ENCODE measurements around the gene TMEM248.
"Not testable (repeated sequence)": the region's sequence is repeated elsewhere in the genome, so short reads cannot be mapped to it uniquely, and the experiment has no call there.

TMEM248 gene, protein sequence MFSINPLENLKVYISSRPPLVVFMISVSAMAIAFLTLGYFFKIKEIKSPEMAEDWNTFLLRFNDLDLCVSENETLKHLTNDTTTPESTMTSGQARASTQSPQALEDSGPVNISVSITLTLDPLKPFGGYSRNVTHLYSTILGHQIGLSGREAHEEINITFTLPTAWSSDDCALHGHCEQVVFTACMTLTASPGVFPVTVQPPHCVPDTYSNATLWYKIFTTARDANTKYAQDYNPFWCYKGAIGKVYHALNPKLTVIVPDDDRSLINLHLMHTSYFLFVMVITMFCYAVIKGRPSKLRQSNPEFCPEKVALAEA

DNA sequence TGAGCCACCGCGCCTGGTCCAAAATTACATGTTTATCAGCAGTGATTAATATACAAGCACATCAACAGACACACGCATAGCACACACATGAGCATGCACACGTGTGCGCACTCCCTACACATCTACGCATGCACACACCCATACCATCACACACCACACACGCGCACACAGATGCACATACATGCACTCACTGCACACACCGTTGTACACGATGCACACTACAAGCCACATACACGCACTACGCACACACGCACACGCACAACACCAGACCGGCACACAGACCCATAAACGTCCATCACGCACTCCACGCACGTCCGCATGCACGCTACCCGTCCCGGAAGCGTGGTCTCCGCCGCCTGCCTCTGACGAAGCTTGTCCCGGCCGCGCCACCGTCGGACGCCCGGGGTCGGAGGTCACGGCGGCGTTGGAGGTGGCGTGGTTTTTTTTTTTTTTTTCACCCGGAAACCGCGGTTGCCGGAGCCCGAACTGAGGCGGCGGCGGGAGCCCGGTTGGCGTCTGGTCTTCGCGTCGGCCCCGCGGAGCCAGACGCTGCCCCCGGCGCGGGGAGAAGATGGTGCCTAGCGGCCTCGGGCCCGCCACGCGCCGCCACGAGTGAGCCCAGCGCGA lies at the start of gene TMEM248:
Gene TMEM248 (plus strand): TSS at position 457 of the 627 bp plus-strand sequence. CDS start 20,641 bp downstream, outside the sequence.
- DNase-seq (peak; percentile 93), ATAC-seq (peak; percentile 94)
- H3K4me3 Mint-ChIP-seq = peak within 1 kb of the TSS; percentile 99
- H3K27ac Mint-ChIP-seq = peak within 1 kb of the TSS; percentile 99
- H3K9me3 Mint-ChIP-seq = no peaks in the 10 kb centered on the region
- H3K36me3 Mint-ChIP-seq (ENCODE audit: low read depth) = peaks cover 28% of the 10 kb centered on the region
- peaks cover 42% of the 10 kb centered on the region for H3K4me1 Mint-ChIP-seq
- H3K27me3 Mint-ChIP-seq = peaks cover 4% of the 10 kb centered on the region

DNA sequence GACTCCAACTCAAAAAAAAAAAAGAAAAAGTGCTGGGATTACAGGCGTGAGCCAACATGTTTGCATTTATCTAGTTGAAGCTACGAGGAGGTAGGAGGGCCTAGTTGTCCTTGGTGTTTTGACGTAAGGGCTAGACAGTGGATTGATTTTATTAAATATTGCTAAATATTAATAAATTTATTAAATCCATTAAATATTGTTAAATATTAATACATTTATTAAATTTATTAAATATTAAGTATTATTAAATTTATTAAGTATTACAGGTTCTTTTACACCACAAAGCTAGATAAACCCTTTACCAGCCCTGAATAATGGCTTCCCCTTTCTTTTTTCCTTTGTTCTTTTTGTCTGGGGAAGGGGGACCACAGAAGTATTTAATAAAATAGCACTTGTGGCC lies 47.5 kb upstream of the TMEM248 start:
- Mint-ChIP-seq H3K4me3 (no peak overlapping the region), H3K27me3 (no peaks in the 10 kb centered on the region), H3K27ac (no peak overlapping the region), H3K36me3 (ENCODE audit: low read depth) (no peaks in the 10 kb centered on the region), H3K9me3 (no peaks in the 10 kb centered on the region), H3K4me1 (peaks cover 24% of the 10 kb centered on the region)
- no peak for DNase-seq
- no peak for ATAC-seq

DNA sequence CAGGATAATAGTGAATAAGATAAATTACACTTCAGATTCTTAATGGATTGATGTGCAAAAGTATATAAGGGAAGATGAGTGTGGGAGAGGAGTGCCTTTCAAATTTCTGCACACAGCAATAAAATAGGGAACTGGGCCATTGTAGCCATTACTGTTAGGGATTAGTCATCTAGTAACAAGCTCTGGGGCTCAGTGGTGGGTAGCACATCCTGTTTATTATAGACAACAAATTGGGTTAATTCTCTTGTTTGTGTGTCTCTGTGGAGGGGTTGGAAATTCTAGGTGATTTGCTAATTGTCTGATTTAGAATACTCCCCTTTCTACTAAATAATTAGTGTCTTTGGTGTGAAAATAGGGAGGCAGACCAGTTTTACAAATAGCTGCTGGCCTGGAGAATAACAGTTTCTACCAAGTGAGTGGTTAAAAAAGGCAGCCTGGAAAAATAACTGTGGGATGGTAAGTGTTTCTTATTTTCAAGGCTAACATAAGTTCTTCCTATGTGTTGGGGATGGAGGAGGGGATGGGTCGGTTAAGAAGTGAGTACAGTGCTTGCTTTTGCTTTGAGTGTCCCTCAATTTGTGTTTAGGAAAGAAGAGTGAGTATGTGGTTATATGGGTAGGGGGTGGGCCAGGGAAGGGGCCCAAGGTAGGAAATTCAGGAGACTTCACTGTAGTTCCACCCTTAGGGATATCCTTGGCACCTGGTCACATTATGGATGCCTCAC lies 43.3 kb upstream of the TMEM248 start:
- H3K4me3 Mint-ChIP-seq = no peak overlapping the region
- H3K9me3 Mint-ChIP-seq = no peaks in the 10 kb centered on the region
- H3K27me3 Mint-ChIP-seq = no peaks in the 10 kb centered on the region
- DNase-seq (no peak), ATAC-seq (no peak)
- peak overlapping the region; percentile 20 for H3K27ac Mint-ChIP-seq
- peaks cover 7% of the 10 kb centered on the region for H3K4me1 Mint-ChIP-seq
- no peaks in the 10 kb centered on the region for H3K36me3 Mint-ChIP-seq (ENCODE audit: low read depth)

DNA sequence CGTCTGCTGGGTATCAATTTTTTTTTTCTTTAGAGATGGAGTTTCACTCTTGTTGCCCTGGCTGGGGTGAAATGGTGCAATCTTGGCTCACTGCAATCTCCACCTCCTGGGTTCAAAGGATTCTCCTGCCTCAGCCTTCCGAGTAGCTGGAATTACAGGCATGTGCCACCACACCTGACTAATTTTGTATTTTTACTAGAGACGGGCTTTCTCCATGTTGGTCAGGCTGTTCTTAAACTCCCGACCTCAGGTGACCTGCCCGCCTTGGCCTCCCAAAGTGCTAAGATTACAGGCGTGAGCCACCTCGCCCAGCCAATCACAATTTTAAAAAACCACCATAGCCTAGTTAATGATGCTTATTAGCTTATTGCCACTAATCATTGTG lies 42.7 kb upstream of the TMEM248 start:
- not testable (repeated sequence) for DNase-seq; H3K27ac Mint-ChIP-seq; H3K36me3 Mint-ChIP-seq (ENCODE audit: low read depth); H3K27me3 Mint-ChIP-seq; H3K9me3 Mint-ChIP-seq; H3K4me1 Mint-ChIP-seq; H3K4me3 Mint-ChIP-seq; ATAC-seq

DNA sequence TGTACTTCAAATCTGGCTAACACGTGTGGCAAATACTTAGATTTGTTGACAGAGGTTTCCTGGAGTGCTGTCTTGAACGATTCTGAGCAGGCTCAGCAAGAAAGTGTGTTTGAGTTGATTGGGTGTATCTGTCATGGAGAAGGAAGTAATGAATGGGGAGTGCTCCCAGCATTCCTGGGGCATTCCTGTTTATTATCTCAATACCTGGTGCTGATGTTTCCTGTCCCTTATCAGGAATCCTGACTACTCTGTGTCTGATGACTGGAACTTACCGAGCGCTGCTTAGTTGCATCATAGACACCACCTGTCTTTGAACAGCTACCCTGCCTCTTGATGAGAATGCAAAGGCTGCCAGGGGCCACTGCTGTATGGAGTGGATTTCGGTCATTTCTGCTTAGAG lies 41.0 kb upstream of the TMEM248 start:
- Mint-ChIP-seq H3K36me3 (ENCODE audit: low read depth) (peaks cover 3% of the 10 kb centered on the region), H3K27ac (no peak overlapping the region), H3K27me3 (no peaks in the 10 kb centered on the region), H3K4me3 (no peak overlapping the region), H3K4me1 (peaks cover 21% of the 10 kb centered on the region), H3K9me3 (no peaks in the 10 kb centered on the region)
- ATAC-seq = no peak
- DNase-seq = no peak

DNA sequence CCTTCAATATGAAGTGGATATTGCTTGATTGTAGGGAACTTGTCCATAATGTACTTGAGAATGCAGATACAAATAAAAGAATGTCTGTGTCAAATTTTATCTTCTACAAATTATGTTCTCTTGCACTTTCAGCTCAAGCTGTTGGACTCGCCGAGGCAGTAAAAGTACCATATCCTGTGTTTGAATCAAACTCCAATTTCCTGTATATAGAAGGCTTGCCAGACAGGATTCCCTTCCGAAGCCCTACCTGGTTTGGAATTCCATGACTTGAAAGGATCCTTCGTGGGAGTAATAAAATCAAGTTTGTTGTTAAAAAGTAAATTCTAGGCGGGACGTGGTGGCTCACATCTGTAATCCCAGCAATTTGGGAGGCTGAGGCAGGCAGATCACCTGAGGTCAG lies 40.4 kb upstream of the TMEM248 start:
- not testable (repeated sequence) for H3K36me3 Mint-ChIP-seq (ENCODE audit: low read depth)

DNA sequence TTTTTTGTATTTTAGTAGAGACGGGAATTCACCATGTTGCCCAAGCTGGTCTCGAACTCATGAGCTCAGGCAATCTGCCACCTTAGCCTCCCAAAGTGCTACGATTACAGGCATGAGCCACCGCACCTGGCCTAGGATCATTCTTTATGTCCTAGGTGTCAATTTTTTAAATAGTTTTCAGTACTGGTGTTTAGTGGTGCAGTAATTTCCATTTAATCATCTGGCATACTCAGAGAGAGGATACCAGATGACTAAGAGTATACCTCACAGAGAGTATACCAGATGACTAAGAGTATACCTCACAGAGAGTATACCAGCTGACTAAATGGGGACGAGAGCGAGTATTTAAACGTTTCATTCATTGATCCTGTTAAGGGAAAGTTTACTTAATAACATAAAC lies 37.3 kb upstream of the TMEM248 start:
- Mint-ChIP-seq H3K4me3 (no peak overlapping the region), H3K36me3 (ENCODE audit: low read depth) (peaks cover 13% of the 10 kb centered on the region), H3K4me1 (peaks cover 42% of the 10 kb centered on the region), H3K27ac (peak overlapping the region; percentile 56), H3K27me3 (no peaks in the 10 kb centered on the region), H3K9me3 (no peaks in the 10 kb centered on the region)
- DNase-seq = no peak
- peak; percentile 87 for ATAC-seq

More for the DNA sequence above, 40.4 kb upstream of the TMEM248 start:
- H3K4me1 Mint-ChIP-seq = peaks cover 27% of the 10 kb centered on the region
- not testable (repeated sequence) for DNase-seq, H3K27me3 Mint-ChIP-seq, H3K4me3 Mint-ChIP-seq, ATAC-seq, H3K9me3 Mint-ChIP-seq, H3K27ac Mint-ChIP-seq

DNA sequence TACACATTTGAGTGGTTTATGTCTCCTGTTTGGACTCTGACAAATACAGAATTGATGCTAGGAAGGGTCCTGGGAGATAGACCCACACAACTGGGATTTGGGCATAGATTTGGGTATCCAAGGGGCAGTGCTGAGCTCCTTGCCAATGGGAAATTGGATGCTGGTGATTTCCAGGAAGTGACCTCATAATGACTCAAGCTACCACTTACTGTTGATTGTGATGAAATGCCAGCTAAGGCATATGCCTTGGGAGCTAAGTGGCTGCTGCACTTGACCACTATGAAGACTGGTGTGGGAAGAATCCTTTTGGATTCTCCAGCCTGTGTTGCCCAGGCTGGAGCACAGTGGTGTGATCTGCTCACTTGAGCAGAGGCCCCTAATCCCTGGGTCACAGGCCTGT lies 36.5 kb upstream of the TMEM248 start:
- Mint-ChIP-seq H3K36me3 (ENCODE audit: low read depth) (peaks cover 13% of the 10 kb centered on the region), H3K4me1 (peaks cover 42% of the 10 kb centered on the region)
- H3K27me3 Mint-ChIP-seq, H3K4me3 Mint-ChIP-seq, H3K27ac Mint-ChIP-seq, DNase-seq, H3K9me3 Mint-ChIP-seq, ATAC-seq: not testable (repeated sequence)

DNA sequence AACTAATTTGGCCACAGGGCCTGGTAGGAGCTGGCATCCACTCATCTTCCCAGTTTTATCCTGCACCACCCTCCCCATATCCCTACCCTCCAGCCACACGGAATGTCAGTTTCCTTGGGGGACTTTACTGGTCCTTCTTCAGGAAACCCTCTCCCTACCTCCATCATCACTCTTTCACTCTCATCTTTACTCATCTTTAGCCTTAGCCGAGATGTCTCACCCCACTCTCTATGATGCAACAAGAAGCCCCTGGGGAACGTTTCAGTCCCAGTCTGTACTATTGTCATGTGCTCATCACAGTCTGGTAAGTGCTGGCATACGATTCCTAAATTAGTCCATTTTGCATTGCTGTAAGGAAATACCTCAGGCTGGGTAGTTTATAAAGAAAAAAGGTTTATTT lies 34.9 kb upstream of the TMEM248 start:
- DNase-seq (no peak), ATAC-seq (peak; percentile 47)
- peak overlapping the region; percentile 10 for H3K4me3 Mint-ChIP-seq
- peaks cover 42% of the 10 kb centered on the region for H3K4me1 Mint-ChIP-seq
- no peaks in the 10 kb centered on the region for H3K27me3 Mint-ChIP-seq
- H3K36me3 Mint-ChIP-seq (ENCODE audit: low read depth) = peaks cover 13% of the 10 kb centered on the region
- no peaks in the 10 kb centered on the region for H3K9me3 Mint-ChIP-seq
- H3K27ac Mint-ChIP-seq = peak overlapping the region; percentile 15

DNA sequence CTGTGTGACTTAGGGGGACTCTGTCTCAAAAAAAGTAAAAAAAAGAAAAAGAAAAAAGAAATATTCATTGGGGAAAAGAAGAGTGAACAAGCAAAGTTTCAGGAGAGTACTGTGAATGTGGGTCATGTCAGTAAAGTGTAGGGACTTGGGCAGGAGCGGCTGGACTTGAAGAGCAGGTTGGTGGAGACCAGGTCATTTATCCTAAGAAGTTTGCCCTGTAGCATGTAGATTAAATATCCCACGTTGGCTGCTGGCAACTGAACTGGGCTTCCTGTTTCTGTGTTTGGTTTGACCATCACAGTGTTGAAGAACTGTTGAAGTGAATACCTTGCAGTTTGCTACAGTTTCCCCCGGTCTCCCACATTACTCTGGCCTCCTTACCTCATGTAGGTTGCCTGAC lies 32.8 kb upstream of the TMEM248 start:
- H3K4me3 Mint-ChIP-seq, DNase-seq, H3K27me3 Mint-ChIP-seq, H3K27ac Mint-ChIP-seq, H3K9me3 Mint-ChIP-seq, ATAC-seq: not testable (repeated sequence)
- Mint-ChIP-seq H3K36me3 (ENCODE audit: low read depth) (peaks cover 13% of the 10 kb centered on the region), H3K4me1 (peaks cover 42% of the 10 kb centered on the region)

DNA sequence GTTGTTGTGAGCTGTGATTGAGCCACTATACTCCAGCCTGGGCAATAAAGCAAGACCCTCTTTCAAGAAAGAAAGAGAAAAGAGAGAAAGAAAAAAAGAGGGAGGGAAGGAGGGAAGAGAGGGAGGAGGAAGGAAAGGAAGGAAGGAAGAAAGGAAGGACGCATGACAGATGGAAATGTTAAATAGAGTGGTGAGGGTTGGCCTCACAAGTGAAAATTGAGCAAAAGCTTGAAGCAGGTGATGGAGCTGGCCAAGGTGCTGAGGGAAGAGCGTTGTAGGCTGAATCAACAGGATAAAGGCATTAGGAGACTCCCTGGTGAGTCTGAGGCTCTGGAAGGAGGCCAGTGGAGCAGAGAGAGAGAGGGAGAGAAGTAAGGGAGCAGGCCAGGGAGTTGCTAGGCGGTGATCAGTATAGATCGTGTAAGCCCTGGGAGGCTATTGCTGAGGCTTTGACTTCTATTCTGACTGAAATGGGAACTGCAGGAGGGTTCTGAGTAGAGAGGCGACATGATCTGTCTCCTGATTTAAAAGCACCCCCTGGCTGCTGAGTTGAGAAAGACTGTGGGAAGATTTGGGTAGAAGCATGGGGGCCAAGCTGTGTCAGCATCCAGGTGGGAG lies 26.5 kb upstream of the TMEM248 start:
- Mint-ChIP-seq H3K36me3 (ENCODE audit: low read depth) (no peaks in the 10 kb centered on the region), H3K4me3 (no peak overlapping the region), H3K27me3 (no peaks in the 10 kb centered on the region), H3K4me1 (no peaks in the 10 kb centered on the region), H3K9me3 (no peaks in the 10 kb centered on the region), H3K27ac (no peak overlapping the region)
- no peak for ATAC-seq
- no peak for DNase-seq

DNA sequence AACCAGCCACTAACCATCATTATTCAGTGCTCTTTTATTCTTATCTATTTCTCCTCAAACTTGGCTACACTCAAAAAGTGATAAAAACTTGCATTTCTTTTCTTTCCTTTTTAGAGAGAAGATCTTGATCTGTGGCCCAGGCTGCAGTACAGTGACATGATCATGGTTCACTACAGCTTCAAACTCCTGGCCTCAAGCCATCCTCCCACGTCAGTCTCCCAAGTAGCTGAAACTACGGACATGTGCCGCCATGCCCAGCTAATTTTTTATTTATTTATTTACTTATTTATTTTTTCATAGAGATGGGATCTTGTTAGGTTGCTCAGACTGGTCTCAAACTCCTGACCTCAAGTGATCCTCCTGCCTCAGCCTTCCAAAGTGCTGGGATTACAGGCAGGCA lies 24.6 kb upstream of the TMEM248 start:
- Mint-ChIP-seq H3K9me3 (no peaks in the 10 kb centered on the region), H3K27ac (no peak overlapping the region)
- ATAC-seq = no peak

DNA sequence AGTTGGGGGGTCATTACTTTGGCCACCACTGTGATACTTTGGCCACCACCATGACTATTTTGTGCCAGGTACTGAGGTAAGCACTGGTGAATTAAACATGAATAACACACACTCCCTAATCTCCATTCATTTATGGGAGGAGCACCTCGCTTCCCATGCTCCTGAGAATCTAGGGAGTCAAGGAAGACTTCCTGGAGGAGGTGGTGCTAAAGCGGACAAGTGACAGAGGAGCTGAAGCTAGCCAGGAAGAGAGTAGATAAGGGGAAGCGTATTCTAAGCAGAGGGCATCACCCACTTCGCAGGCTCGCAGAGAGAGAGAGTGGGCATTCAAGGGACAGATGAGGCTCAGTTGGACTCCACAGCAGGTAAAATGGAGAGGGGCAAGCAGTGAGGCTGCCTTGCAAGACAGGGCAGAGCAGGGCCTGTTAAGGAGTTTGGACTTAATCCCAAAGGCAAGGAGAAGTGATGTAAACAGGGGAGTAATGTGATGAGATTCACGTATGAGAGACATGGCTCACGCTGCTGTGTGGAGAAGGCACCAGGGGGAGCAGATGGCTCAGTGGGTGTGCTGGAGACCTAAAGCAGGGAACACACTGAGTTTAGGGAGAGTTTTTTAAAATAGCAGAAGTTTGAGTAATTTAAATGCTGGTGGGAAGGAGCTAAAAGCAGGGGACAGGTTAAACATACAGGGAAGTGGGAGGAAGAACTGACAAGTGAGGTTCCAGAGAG lies 21.3 kb upstream of the TMEM248 start:
- DNase-seq (no peak), ATAC-seq (no peak)
- H3K27me3 Mint-ChIP-seq = no peaks in the 10 kb centered on the region
- no peaks in the 10 kb centered on the region for H3K36me3 Mint-ChIP-seq (ENCODE audit: low read depth)
- H3K4me1 Mint-ChIP-seq = no peaks in the 10 kb centered on the region
- H3K27ac Mint-ChIP-seq = no peak overlapping the region
- no peak overlapping the region for H3K4me3 Mint-ChIP-seq
- H3K9me3 Mint-ChIP-seq = no peaks in the 10 kb centered on the region

More for the DNA sequence above, 24.6 kb upstream of the TMEM248 start:
- DNase-seq = no peak
- no peaks in the 10 kb centered on the region for H3K4me1 Mint-ChIP-seq
- H3K36me3 Mint-ChIP-seq (ENCODE audit: low read depth) = no peaks in the 10 kb centered on the region
- H3K27me3 Mint-ChIP-seq = no peaks in the 10 kb centered on the region
- no peak overlapping the region for H3K4me3 Mint-ChIP-seq

Measured in activated naive CD8-positive, alpha-beta T cell treated with anti-CD3 and anti-CD28 coated beads, Interleukin-2, amount 50 U/mL, for 24 hours (primary cell).